LNCaP clone FGC (cell line): ENCODE results near the gene ZNF385B.

Source experiments
- DNase-seq: peaks from one replicate; pipeline ENCODE4 v3.0.0-alpha.2; 2011; ENCODE audit warnings: low read depth
- H3K4me3 ChIP-seq: 2 replicates; pipeline ENCODE4 v1.5.1; 2011; ENCODE audit warnings: mild to moderate bottlenecking, low read depth, low read length, control low read depth
- CTCF ChIP-seq: IDR thresholded peaks from 2 replicates; pipeline ENCODE4 v1.5.1; 2012; ENCODE audit warnings: mild to moderate bottlenecking; ENCODE audit not compliant: control insufficient read depth, insufficient read depth; ENCODE audit errors: extremely low read depth

The ZNF385B gene

GRCh38 chr2:179546656-179547055 lies 314.8 kb downstream of the ZNF385B start:
- no peak overlapping the region for H3K4me3 ChIP-seq
- no peak for TF ChIP-seq CTCF
- DNase-seq: no peak

- no peak for DNase-seq
- H3K4me3 ChIP-seq: no peak overlapping the region
- no peak for TF ChIP-seq CTCF
Measured at GRCh38 chr2:179545024-179545423, 316.4 kb downstream of the ZNF385B start.

- H3K4me3 ChIP-seq: no peak overlapping the region
- DNase-seq: no peak
- no peak for TF ChIP-seq CTCF
Measured at GRCh38 chr2:179543361-179543901, 318.0 kb downstream of the ZNF385B start.

GRCh38 chr2:179541586-179541985 lies 319.8 kb downstream of the ZNF385B start:
- no peak for TF ChIP-seq CTCF
- no peak overlapping the region for H3K4me3 ChIP-seq
- DNase-seq: no peak

GRCh38 chr2:179539124-179539511 lies 322.3 kb downstream of the ZNF385B start:
- no peak for DNase-seq
- H3K4me3 ChIP-seq: no peak overlapping the region
- TF ChIP-seq CTCF: no peak

- TF ChIP-seq CTCF: no peak
- H3K4me3 ChIP-seq: no peak overlapping the region
- no peak for DNase-seq
Measured at GRCh38 chr2:179538406-179539123, 322.8 kb downstream of the ZNF385B start.

- H3K4me3 ChIP-seq: no peak overlapping the region
- no peak for TF ChIP-seq CTCF
- DNase-seq: no peak
Measured at GRCh38 chr2:179536185-179536584, 325.2 kb downstream of the ZNF385B start.
